Eye (tissue), 1 donor: ENCODE measurements around the gene SYT15.
"Not testable (repeated sequence)": the region's sequence is repeated elsewhere in the genome, so short reads cannot be mapped to it uniquely, and the experiment has no call there.

Experiments
- DNase-seq: peaks from one replicate; pipeline ENCODE4 v3.0.0-alpha.2; 2015

SYT15 gene

GRCh38 chr10:46594453-46595063, 15.6 kb downstream of the SYT15 start:
- DNase-seq, result not testable (repeated sequence)

DNA sequence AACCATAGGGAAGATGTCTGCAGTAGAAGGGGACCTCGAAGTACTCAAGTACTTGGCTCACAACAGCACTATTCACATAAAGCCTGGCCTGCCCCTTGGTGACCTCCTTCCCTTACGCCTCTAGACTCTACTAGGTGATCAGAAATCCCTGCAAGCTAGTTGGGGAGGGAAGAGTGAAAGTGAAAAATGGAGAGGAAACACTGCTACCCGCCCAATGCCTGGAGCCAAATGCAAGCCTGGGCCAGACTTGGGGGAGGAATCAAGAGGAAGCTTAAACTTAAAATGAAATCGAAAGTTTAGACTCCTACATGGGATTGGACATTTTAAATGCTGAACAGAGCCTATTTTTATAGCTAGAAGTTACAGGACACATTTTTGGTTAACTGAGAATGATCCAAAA, 17.6 kb downstream of the SYT15 start:
- not testable (repeated sequence) for DNase-seq

- not testable (repeated sequence) for DNase-seq
Measured at GRCh38 chr10:46597616-46598246, 18.8 kb downstream of the SYT15 start.

- not testable (repeated sequence) for DNase-seq
Measured at GRCh38 chr10:46600516-46600915, 21.6 kb downstream of the SYT15 start.

GRCh38 chr10:46615540-46615939, 36.6 kb downstream of the SYT15 start:
- DNase-seq, result not testable (repeated sequence)

DNA sequence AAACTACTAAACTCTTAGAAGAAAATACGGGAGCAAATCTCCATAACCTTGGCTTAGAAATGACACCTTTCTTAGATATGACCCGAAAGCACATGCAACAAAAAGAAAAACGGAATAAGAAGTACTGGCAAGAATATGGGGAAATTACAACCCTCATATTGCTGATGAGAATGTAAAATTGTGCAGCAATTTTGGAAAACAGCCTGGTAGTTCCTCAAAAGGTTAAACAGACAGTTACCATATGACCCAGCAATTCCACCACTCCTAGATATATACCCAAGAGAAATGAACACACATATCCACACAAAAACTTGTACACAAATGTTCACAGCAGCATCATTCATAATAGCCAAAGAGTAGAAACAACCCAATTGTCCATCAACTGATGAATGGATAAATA, 37.3 kb downstream of the SYT15 start:
- DNase-seq, result not testable (repeated sequence)

DNA sequence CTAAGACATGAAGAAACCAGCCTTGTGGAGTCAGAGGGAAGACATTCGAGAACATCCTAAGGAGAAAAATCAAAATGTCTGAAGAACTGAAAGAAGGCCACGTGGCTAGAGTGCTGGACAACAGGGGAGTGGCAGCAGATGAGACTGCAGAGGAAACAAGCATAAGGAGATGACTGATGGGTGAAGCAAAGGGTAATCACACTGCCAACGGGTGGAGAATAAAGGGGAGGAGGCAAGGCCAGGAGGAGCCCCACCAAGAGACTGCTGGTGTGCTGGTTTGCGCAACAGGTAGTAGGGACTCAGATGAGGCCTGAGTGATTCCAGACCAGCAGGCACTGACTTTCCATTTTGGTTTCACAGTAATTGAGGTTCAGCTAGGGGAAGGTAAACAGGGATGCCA, 38.2 kb downstream of the SYT15 start:
- not testable (repeated sequence) for DNase-seq

GRCh38 chr10:46617913-46618312, 39.0 kb downstream of the SYT15 start:
- not testable (repeated sequence) for DNase-seq

- not testable (repeated sequence) for DNase-seq
Measured at GRCh38 chr10:46623899-46624654, 45.1 kb downstream of the SYT15 start.

DNA sequence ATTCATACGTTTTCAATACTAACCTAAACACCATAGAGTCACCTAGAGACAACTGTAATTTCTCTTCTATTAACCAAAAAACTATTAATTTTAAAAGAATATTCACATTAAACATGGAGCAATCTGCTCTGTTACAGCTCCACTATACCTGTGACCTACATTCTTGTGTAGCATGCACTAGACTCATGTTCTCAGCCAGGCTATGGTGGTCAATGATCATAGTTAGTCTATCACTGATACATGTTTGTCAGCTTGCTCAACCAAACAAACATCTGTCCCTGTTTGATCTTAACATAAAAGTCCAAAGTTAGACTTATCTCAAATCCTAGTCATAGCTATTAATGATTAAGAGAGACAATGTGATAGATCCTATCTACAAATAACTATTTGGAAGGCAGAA, 50.9 kb downstream of the SYT15 start:
- DNase-seq, result not testable (repeated sequence)

DNA sequence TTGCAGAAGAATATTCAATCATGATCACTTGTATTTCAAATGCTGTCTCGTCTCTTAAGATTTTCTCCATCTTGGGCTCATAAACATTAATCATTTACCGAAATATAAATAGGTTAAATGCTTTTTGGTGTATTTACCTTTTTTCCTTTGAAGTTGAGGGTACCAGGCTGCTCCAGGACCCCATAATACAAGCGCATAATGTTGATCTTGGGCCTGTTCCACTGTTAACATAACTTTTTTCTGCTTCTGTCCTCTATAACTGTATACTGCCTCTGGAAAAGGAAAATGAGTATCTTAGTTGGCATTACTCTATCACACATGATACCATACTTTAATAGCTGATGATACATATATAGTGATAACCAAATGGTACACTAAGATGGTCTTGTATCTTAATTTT, 51.9 kb downstream of the SYT15 start:
- not testable (repeated sequence) for DNase-seq

- not testable (repeated sequence) for DNase-seq
Measured at GRCh38 chr10:46631683-46632082, 52.8 kb downstream of the SYT15 start.

DNA sequence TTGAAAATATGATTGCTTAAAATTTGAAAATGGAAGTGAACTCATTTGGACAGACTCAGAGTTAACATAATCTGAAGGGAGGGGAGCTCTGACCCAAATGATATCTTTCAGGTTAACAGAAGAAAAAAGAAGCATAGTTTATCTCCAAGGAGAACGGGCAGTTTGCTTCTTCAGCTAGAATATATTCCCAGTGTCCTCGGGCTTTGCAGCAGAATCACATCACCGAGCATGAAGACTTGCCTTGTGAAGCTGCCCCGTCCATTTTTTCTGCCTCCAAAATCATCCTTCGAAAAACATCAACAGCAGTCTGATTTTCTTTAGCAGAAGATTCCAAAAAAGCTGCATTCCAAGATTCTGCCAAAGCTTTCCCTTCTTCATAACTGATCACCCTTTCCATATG, 55.8 kb downstream of the SYT15 start:
- DNase-seq, result not testable (repeated sequence)

DNA sequence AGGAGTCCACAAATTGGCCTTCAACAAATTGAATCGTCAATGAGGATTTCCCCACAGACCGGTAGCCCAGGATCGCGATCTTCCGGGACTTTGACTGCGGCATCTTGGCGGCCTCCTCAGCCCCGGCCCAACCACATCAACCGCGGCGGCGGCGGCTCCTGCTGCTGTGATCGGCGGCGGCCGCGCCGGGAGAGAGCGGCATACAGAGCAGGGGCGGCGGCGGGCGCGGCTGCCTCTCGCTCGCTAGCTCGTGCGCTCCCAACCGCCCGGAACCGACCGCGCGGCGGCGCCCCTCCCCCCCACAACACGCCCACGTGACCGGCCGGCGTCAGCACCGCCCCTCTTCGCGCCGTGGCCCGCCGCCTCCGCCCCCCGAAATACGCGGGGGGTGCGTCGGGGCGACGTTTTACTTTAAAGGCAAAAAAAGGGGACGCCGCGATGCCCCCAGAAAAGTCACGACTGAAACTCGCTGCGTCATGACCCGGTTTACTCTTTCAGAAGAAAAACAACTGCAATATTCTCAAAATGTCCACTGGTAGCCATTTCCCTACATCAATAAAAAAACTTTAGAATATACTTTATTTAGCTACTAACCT, 56.5 kb downstream of the SYT15 start:
- not testable (repeated sequence) for DNase-seq

- DNase-seq, result not testable (repeated sequence)
Measured at GRCh38 chr10:46640005-46640404, 61.1 kb downstream of the SYT15 start.
